Right lobe of liver (tissue), 4 donors: Measurements from ENCODE around the gene EVX1.

Experiments used
- CTCF ChIP-seq, 4 donors: fragments of 200-600 bp in 3 of 4; fragments of 450-650 bp in 1 of 4; IDR thresholded peaks; one replicate each; pipeline versions ENCODE4 v1.5.1 to v1.8.0; 2016 to 2022; ENCODE audit warnings: antibody characterized with exemption in 4 of 4, mild to moderate bottlenecking in 2 of 4
- POLR2A ChIP-seq: fragments of 450-650 bp; IDR thresholded peaks from one replicate; pipeline ENCODE4 v1.6.1; 2017; ENCODE audit warnings: antibody characterized with exemption, mild to moderate bottlenecking
- donor health status: DM: no; HTN: no; CAD: no.
- donor health status: DM: no; HTN: no; CAD: no.
- donor health status: DM: no; HTN: yes; CAD: no.

DNA sequence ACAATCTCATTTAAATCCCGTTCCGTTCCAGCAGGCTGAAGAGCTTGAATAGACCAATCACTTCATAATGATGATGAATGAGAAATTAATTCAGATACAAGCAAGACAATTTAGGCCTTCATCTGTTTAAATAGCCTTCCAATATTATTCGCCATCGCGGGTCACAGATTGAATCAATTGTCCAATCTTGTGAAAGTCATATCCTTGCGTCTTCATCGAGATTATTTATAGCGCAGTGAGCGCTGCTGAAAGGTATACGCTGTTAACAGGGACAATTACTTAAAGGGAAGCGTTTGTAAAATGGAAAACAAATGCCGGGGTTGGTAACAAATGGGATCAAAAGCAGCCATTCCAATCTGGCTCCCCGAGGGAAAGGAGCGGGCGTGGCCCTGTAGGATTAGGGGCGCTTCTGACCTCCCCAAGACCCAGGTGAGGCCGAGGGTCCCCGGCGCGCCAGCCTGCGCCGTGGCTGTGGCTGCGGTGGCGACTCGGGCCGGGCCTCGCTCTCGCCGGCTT, 8.6 kb downstream of the EVX1 start:
- TF ChIP-seq CTCF (IDR thresholded peaks at IDR 0.05) (no peak), POLR2A (no peak)
